ENCODE measurements around the gene PBLD.

PBLD gene

GRCh38 chr10:68332259-68333057 lies at the start of gene PBLD:
PBLD (minus strand) TSS chr10:68332928; CDS start chr10:68306844, 26,084 bp downstream.
- DNase-seq (ENCODE audit: low read depth) = peak; percentile 59

GRCh38 chr10:68371604-68372003 lies 38.9 kb upstream of the PBLD start:
- DNase-seq (ENCODE audit: low read depth) = no peak

GRCh38 chr10:68367121-68367520 lies 34.4 kb upstream of the PBLD start:
- no peak for DNase-seq (ENCODE audit: low read depth)

- no peak for DNase-seq (ENCODE audit: low read depth)
Observed at GRCh38 chr10:68366600-68366999, 33.9 kb upstream of the PBLD start.

GRCh38 chr10:68365611-68366010 lies 32.9 kb upstream of the PBLD start:
- no peak for DNase-seq (ENCODE audit: low read depth)

GRCh38 chr10:68364101-68364886 lies 31.6 kb upstream of the PBLD start:
- DNase-seq (ENCODE audit: low read depth) = no peak

GRCh38 chr10:68362590-68362989 lies 29.9 kb upstream of the PBLD start:
- DNase-seq (ENCODE audit: low read depth) = no peak

- no peak for DNase-seq (ENCODE audit: low read depth)
Observed at GRCh38 chr10:68359189-68359588, 26.5 kb upstream of the PBLD start.

- no peak for DNase-seq (ENCODE audit: low read depth)
Observed at GRCh38 chr10:68353537-68353936, 20.8 kb upstream of the PBLD start.

- no peak for DNase-seq (ENCODE audit: low read depth)
Observed at GRCh38 chr10:68348265-68348741, 15.6 kb upstream of the PBLD start.

GRCh38 chr10:68346774-68347173 lies 14.0 kb upstream of the PBLD start:
- DNase-seq (ENCODE audit: low read depth) = no peak

- DNase-seq (ENCODE audit: low read depth) = no peak
Observed at GRCh38 chr10:68345621-68346020, 12.9 kb upstream of the PBLD start.

- no peak for DNase-seq (ENCODE audit: low read depth)
Observed at GRCh38 chr10:68342909-68343516, 10.3 kb upstream of the PBLD start.

GRCh38 chr10:68340358-68341080 lies 7.8 kb upstream of the PBLD start:
- no peak for DNase-seq (ENCODE audit: low read depth)

GRCh38 chr10:68336754-68337351 lies 4.1 kb upstream of the PBLD start:
- no peak for DNase-seq (ENCODE audit: low read depth)

- DNase-seq (ENCODE audit: low read depth) = no peak
Observed at GRCh38 chr10:68334672-68335467, 2.1 kb upstream of the PBLD start.

- no peak for DNase-seq (ENCODE audit: low read depth)
Observed at GRCh38 chr10:68333440-68334431, 1.0 kb upstream of the PBLD start.

- DNase-seq (ENCODE audit: low read depth) = no peak
Observed at GRCh38 chr10:68333058-68333395, 299 bp upstream of the PBLD start.

GRCh38 chr10:68331455-68332258 lies 1.1 kb downstream of the PBLD start, which contains the start of gene HNRNPH3:
HNRNPH3 (plus strand) TSS chr10:68332064; CDS start chr10:68337222, 5,158 bp downstream.
- DNase-seq (ENCODE audit: low read depth) = peak; percentile 86

Data from HS-5 (cell line).